Measurements from ENCODE around the gene ATP8A2.
A peak's percentile ranks its signal among the peaks of the same experiment; 100 is the strongest.

ATP8A2 gene

GRCh38 chr13:25766991-25767390, 395.2 kb downstream of the ATP8A2 start:
- H3K4me1 ChIP-seq (ENCODE audit: insufficient read depth, poor library complexity, severe bottlenecking), result peaks cover 7% of the 10 kb centered on the region
- H3K36me3 ChIP-seq (ENCODE audit: low read depth), result no peaks in the 10 kb centered on the region
- no peak for TF ChIP-seq CTCF (IDR thresholded peaks at IDR 0.05; ENCODE audit: poor library complexity, severe bottlenecking)
- no peak for DNase-seq (ENCODE audit: low spot score)
- H3K4me3 ChIP-seq (ENCODE audit: severe bottlenecking), result no peak overlapping the region
- ATAC-seq (ENCODE audit: low read depth), result no peak
- no peaks in the 10 kb centered on the region for H3K27me3 ChIP-seq (ENCODE audit: insufficient read depth, poor library complexity, severe bottlenecking)
- no peak overlapping the region for H3K27ac ChIP-seq (ENCODE audit: poor library complexity, severe bottlenecking)
- H3K9me3 ChIP-seq (ENCODE audit: severe bottlenecking), result no peaks in the 10 kb centered on the region

DNA sequence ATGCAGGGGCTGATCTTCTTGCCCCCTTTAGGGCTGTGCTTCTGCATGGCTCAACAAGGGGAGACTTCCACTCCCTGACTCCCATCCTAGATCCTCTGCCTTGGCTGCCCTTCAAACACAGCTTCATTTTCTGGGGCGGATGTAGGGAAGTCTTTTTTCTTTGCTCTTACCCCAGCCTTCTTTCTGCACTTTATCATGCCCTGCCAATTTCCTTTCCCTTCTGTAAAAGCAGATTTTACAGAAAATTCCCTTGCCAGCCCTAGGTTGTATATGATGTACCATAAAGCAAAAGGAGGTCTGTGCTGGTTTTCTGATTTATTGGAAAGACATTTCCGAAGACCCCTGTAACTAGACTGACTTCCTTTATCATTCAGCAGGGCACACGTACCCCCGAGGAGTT, 396.6 kb downstream of the ATP8A2 start:
- H3K27me3 ChIP-seq (ENCODE audit: insufficient read depth, poor library complexity, severe bottlenecking), result no peaks in the 10 kb centered on the region
- no peak overlapping the region for H3K4me3 ChIP-seq (ENCODE audit: severe bottlenecking)
- no peaks in the 10 kb centered on the region for H3K9me3 ChIP-seq (ENCODE audit: severe bottlenecking)
- no peak for DNase-seq (ENCODE audit: low spot score)
- H3K36me3 ChIP-seq (ENCODE audit: low read depth), result no peaks in the 10 kb centered on the region
- TF ChIP-seq CTCF (IDR thresholded peaks at IDR 0.05; ENCODE audit: poor library complexity, severe bottlenecking), result no peak
- H3K27ac ChIP-seq (ENCODE audit: poor library complexity, severe bottlenecking), result no peak overlapping the region
- ATAC-seq (ENCODE audit: low read depth), result no peak
- peaks cover 7% of the 10 kb centered on the region for H3K4me1 ChIP-seq (ENCODE audit: insufficient read depth, poor library complexity, severe bottlenecking)

DNA sequence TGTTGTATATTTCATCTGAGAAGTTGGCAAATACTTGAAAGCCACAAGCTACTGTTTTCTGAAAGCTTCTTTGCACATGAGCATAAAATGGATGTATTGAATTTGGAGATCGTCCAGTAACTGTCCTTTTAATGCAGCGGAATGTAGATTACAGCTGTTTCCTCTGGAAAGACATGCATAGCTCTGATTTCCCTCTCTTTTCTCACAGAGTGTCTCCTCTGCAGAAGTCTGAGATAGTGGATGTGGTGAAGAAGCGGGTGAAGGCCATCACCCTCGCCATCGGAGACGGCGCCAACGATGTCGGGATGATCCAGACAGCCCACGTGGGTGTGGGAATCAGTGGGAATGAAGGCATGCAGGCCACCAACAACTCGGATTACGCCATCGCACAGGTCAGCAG, 397.1 kb downstream of the ATP8A2 start:
- Histone ChIP-seq H3K4me1 (ENCODE audit: insufficient read depth, poor library complexity, severe bottlenecking) (peaks cover 7% of the 10 kb centered on the region), H3K27me3 (ENCODE audit: insufficient read depth, poor library complexity, severe bottlenecking) (no peaks in the 10 kb centered on the region), H3K9me3 (ENCODE audit: severe bottlenecking) (no peaks in the 10 kb centered on the region), H3K36me3 (ENCODE audit: low read depth) (no peaks in the 10 kb centered on the region), H3K4me3 (ENCODE audit: severe bottlenecking) (no peak overlapping the region), H3K27ac (ENCODE audit: poor library complexity, severe bottlenecking) (no peak overlapping the region)
- ATAC-seq (ENCODE audit: low read depth), result no peak
- no peak for TF ChIP-seq CTCF (IDR thresholded peaks at IDR 0.05; ENCODE audit: poor library complexity, severe bottlenecking)
- DNase-seq (ENCODE audit: low spot score), result no peak

GRCh38 chr13:25770601-25771000, 398.8 kb downstream of the ATP8A2 start:
- Histone ChIP-seq H3K36me3 (ENCODE audit: low read depth) (no peaks in the 10 kb centered on the region), H3K27ac (ENCODE audit: poor library complexity, severe bottlenecking) (peak overlapping the region; percentile 50), H3K9me3 (ENCODE audit: severe bottlenecking) (no peaks in the 10 kb centered on the region), H3K4me1 (ENCODE audit: insufficient read depth, poor library complexity, severe bottlenecking) (peaks cover 7% of the 10 kb centered on the region), H3K27me3 (ENCODE audit: insufficient read depth, poor library complexity, severe bottlenecking) (no peaks in the 10 kb centered on the region), H3K4me3 (ENCODE audit: severe bottlenecking) (no peak overlapping the region)
- no peak for TF ChIP-seq CTCF (IDR thresholded peaks at IDR 0.05; ENCODE audit: poor library complexity, severe bottlenecking)
- ATAC-seq (ENCODE audit: low read depth) (0 out of 3 replicates have a peak, but pooled peaks have one; percentile 26), DNase-seq (ENCODE audit: low spot score) (no peak)

DNA sequence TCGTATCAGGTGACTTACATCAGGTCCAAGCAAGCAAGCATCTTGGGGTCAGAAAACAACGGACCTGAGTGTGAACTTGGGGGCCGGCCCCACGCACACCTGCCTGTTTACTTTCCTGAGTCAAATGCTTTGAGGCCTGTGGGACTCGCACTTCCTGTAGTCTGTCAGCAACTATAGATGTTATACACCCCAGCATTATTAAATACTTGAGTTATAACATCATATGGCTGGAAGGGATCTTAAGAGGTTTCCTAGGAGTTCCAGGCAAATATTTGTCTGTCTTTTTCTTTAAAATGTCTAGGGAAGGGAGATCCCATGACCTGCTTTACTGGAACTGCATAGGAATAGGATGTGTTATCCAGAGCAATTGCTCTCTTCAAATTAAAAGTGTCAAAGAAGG, 399.4 kb downstream of the ATP8A2 start:
- no peak for TF ChIP-seq CTCF (IDR thresholded peaks at IDR 0.05; ENCODE audit: poor library complexity, severe bottlenecking)
- Histone ChIP-seq H3K4me3 (ENCODE audit: severe bottlenecking) (no peak overlapping the region), H3K27ac (ENCODE audit: poor library complexity, severe bottlenecking) (peak overlapping the region; percentile 50), H3K36me3 (ENCODE audit: low read depth) (no peaks in the 10 kb centered on the region), H3K27me3 (ENCODE audit: insufficient read depth, poor library complexity, severe bottlenecking) (no peaks in the 10 kb centered on the region), H3K9me3 (ENCODE audit: severe bottlenecking) (no peaks in the 10 kb centered on the region), H3K4me1 (ENCODE audit: insufficient read depth, poor library complexity, severe bottlenecking) (peaks cover 7% of the 10 kb centered on the region)
- ATAC-seq (ENCODE audit: low read depth), result peak; percentile 95
- DNase-seq (ENCODE audit: low spot score), result no peak

Measured in RWPE2 (cell line).